ENCODE measurements around the gene ZNF827. TPM values are rescaled to one million over a fixed set of nuclear protein-coding genes. Genes with fewer than 3 reads are reported as not detected.

The ZNF827 gene
- total RNA-seq, 1 donor from 2014 or later = 19.0 TPM

DNA sequence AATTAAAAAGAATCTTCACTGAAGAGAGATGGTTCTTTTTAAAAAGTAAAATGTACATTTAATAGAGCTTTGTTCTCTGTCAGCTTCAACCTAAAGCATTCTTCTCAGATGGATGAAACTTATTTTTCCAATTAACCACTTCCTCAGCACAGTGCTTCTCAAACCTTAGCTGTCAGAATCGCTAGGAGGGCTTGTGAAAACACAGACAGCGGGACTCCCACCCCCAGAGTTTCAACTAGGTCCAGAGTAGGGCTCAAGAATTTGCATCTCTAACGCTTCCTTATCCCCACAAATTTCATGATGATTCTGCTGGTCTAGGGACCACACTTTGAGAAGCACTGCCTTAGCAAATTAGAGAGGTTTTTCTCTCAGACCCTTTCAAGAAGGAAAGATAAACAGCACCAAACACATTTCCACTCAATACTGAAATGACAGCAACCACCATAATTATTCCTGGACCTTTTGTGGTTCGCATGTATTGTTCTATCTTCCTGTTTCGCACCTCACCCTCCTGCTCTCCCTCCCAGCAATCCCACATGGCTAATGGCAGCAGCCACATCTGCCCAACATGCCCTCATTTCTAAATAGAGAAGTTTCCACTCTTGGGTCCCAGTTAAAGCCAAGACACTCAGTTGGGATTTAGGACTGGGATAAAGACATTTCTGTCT, 73.2 kb downstream of the ZNF827 start:
- no peak overlapping the region for H3K27ac ChIP-seq (replicated peaks)
- no peaks in the 10 kb centered on the region for H3K27me3 ChIP-seq (ENCODE audit: low read depth)
- no peaks in the 10 kb centered on the region for H3K36me3 ChIP-seq
- no peaks in the 10 kb centered on the region for H3K9me3 ChIP-seq (replicated peaks)
- TF ChIP-seq, protein P1, sequence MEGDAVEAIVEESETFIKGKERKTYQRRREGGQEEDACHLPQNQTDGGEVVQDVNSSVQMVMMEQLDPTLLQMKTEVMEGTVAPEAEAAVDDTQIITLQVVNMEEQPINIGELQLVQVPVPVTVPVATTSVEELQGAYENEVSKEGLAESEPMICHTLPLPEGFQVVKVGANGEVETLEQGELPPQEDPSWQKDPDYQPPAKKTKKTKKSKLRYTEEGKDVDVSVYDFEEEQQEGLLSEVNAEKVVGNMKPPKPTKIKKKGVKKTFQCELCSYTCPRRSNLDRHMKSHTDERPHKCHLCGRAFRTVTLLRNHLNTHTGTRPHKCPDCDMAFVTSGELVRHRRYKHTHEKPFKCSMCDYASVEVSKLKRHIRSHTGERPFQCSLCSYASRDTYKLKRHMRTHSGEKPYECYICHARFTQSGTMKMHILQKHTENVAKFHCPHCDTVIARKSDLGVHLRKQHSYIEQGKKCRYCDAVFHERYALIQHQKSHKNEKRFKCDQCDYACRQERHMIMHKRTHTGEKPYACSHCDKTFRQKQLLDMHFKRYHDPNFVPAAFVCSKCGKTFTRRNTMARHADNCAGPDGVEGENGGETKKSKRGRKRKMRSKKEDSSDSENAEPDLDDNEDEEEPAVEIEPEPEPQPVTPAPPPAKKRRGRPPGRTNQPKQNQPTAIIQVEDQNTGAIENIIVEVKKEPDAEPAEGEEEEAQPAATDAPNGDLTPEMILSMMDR (IDR thresholded peaks at IDR 0.05; ENCODE audit: borderline replicate concordance) = no peak
- no peak for DNase-seq
- intact Hi-C loops (cut with micrococcal nuclease) = no loop called here
- H3K4me3 ChIP-seq = no peak overlapping the region
- peaks cover 43% of the 10 kb centered on the region for H3K4me1 ChIP-seq

DNA sequence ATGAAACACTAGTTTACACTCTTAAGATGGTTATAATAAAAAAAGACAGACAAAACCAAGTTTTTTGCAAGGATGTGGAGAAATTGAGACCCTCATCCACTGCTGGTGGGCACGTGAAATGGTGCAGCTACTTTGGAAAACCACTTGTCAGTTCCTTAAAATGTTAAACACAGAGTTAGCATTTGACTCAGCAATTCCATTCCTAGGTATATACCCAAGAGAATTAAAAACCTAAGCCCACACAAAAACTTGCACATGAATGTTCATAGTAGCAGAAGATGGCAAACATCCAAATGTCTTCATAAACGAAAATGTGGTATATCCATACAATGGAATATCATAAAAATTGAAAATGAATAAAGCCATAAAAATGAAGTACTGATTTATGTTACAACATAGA, 75.4 kb downstream of the ZNF827 start:
- Histone ChIP-seq H3K36me3 (no peaks in the 10 kb centered on the region), H3K4me3 (no peak overlapping the region), H3K9me3 (replicated peaks) (no peaks in the 10 kb centered on the region), H3K27me3 (ENCODE audit: low read depth) (no peaks in the 10 kb centered on the region), H3K27ac (replicated peaks) (no peak overlapping the region), H3K4me1 (peaks cover 26% of the 10 kb centered on the region)
- TF ChIP-seq, protein P1 (IDR thresholded peaks at IDR 0.05; ENCODE audit: borderline replicate concordance) = no peak
- no peak for DNase-seq
- intact Hi-C loops (cut with micrococcal nuclease) = no loop called here

DNA sequence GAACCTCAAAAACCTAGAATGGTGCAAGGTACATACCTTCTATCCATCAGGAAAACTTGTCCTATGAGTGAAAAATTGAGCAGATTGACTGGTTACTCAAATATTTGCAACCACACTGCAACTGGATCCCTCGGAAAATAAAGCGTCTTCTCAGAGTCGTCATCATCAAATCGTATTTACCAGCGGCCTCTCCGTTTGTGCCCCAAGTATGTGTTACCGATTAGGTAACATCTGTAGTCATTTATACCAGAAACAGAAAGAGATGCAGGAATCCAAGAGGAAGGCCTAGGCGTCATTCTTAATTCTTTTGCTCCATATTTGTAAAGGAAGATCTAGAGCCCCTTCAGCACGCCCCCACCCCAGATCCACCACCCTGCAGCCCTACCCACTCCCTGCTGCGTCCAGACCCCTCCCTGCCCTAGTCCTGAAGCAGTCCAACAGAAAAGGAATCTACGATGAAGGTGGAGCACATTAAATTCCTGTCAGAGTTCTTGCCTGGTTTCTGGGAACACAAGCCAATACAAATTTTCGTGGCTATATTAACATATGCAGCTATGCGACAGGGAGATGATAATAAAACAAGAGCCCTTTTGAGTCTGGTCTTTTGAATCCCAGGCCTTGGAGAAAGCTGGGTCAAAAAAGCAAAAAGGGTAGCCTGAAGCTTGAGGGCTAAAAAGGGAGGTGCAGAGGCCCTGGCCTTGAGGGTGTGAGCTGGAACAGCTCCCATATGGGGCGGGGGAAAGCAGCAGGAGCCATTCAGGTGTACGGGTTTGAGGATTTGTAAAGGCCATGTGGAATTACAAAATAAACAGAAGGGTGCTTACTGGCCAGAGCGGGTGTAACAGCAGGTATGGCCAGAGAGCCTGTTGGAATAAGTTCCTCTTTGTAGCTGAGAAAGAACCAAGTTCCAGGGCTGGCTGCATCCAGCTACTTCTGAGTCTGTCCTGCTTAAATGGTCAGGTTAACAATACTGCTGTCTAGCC, 77.0 kb downstream of the ZNF827 start:
- Histone ChIP-seq H3K4me1 (peaks cover 16% of the 10 kb centered on the region), H3K9me3 (replicated peaks) (no peaks in the 10 kb centered on the region), H3K27ac (replicated peaks) (no peak overlapping the region), H3K4me3 (no peak overlapping the region), H3K27me3 (ENCODE audit: low read depth) (no peaks in the 10 kb centered on the region), H3K36me3 (no peaks in the 10 kb centered on the region)
- intact Hi-C loops (cut with micrococcal nuclease) = no loop called here
- TF ChIP-seq, protein P1 (IDR thresholded peaks at IDR 0.05; ENCODE audit: borderline replicate concordance) = no peak
- no peak for DNase-seq

DNA sequence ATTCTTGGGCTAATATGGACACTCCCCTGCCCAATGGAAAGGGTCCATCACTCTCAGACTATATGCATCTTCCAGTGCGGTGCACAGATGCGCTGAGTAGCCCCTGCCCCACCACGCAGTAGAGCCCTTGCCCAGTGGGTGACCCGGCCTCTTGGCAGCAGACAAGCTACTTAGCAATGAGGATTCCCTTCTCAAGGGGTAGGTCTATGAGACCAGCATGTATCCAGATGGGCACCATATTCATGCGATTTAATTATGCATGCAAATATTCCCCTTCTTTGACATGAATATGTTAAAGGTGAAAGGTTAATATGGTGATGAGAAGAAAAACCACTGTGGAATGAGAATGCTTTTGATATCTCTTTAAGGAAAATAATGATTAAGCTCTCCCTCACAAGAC, 77.7 kb downstream of the ZNF827 start:
- TF ChIP-seq, protein P1 (IDR thresholded peaks at IDR 0.05; ENCODE audit: borderline replicate concordance) = no peak
- Histone ChIP-seq H3K36me3 (no peaks in the 10 kb centered on the region), H3K27me3 (ENCODE audit: low read depth) (no peaks in the 10 kb centered on the region), H3K27ac (replicated peaks) (no peak overlapping the region), H3K4me1 (peaks cover 11% of the 10 kb centered on the region), H3K4me3 (no peak overlapping the region), H3K9me3 (replicated peaks) (no peaks in the 10 kb centered on the region)
- intact Hi-C loops (cut with micrococcal nuclease) = no loop called here
- DNase-seq = no peak

DNA sequence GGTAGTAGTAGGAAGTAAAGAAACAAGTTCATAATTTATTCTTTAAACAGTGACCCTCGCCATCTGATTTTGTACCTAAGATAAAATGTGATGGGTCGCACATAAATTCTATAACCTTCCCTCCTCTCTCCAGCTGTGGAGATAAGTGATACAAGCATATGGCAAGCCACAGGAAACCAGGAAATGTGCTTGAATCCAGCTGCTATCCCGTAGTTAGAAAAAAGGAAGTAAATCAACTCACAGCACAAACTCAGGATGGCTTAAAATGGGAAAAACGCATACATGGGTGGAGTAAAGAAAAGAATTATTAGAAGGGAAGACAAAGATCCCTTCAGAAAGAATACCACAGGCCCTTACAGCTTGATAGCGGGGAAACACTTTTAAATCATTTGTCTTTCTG, 78.2 kb downstream of the ZNF827 start:
- DNase-seq = no peak
- peaks cover 6% of the 10 kb centered on the region for H3K4me1 ChIP-seq
- no peaks in the 10 kb centered on the region for H3K27me3 ChIP-seq (ENCODE audit: low read depth)
- no peaks in the 10 kb centered on the region for H3K9me3 ChIP-seq (replicated peaks)
- intact Hi-C loops (cut with micrococcal nuclease) = no loop called here
- no peaks in the 10 kb centered on the region for H3K36me3 ChIP-seq
- H3K4me3 ChIP-seq = no peak overlapping the region
- H3K27ac ChIP-seq (replicated peaks) = no peak overlapping the region
- TF ChIP-seq, protein P1 (IDR thresholded peaks at IDR 0.05; ENCODE audit: borderline replicate concordance) = no peak
